KMS-11 (cell line): ENCODE data around the gene RYR1.
A peak's percentile ranks its signal among the peaks of the same experiment; 100 is the strongest.
"Not testable (repeated sequence)": the region's sequence is repeated elsewhere in the genome, so short reads cannot be mapped to it uniquely, and the experiment has no call there.

ENCODE experiments used
- H2AFZ ChIP-seq: fragments of 200-600 bp; sonication (generic); 2 replicates; pipeline ENCODE4 v1.6.1; 2016; ENCODE audit warnings: antibody characterized with exemption, mixed run types, low read depth
- H3K27ac ChIP-seq: fragments of 200-600 bp; sonication (generic); 2 replicates; pipeline ENCODE4 v1.6.1; 2016; ENCODE audit warnings: mild to moderate bottlenecking, mixed run types
- H3K27me3 ChIP-seq: fragments of 200-600 bp; sonication (generic); 2 replicates; pipeline ENCODE4 v1.6.1; 2017; ENCODE audit warnings: mild to moderate bottlenecking, low read depth, mixed run types, moderate library complexity; ENCODE audit not compliant: insufficient read depth
- H3K36me3 ChIP-seq: fragments of 200-600 bp; sonication (generic); 2 replicates; pipeline ENCODE4 v1.6.1; 2017; ENCODE audit warnings: mild to moderate bottlenecking, mixed run types; ENCODE audit not compliant: insufficient read depth
- H3K4me1 ChIP-seq: fragments of 200-600 bp; sonication (generic); 2 replicates; pipeline ENCODE4 v1.6.1; 2016; ENCODE audit warnings: mild to moderate bottlenecking, low read depth, mixed run types; ENCODE audit not compliant: poor library complexity, severe bottlenecking
- H3K4me2 ChIP-seq: fragments of 200-600 bp; sonication (generic); 2 replicates; pipeline ENCODE4 v1.7.0; 2016; ENCODE audit warnings: mild to moderate bottlenecking, mixed run types
- H3K4me3 ChIP-seq: fragments of 200-600 bp; sonication (generic); IDR thresholded peaks from 2 replicates; pipeline ENCODE4 v1.6.1; 2017; ENCODE audit warnings: low read depth, low read length, mixed read lengths; ENCODE audit not compliant: insufficient read depth
- H3K79me2 ChIP-seq: fragments of 200-600 bp; sonication (generic); 2 replicates; pipeline ENCODE4 v1.6.1; 2016; ENCODE audit warnings: low read depth, mixed run types; ENCODE audit not compliant: insufficient read depth
- H3K9ac ChIP-seq: fragments of 200-600 bp; sonication (generic); 2 replicates; pipeline ENCODE4 v1.6.1; 2016; ENCODE audit warnings: mild to moderate bottlenecking, mixed run types
- H4K20me1 ChIP-seq: fragments of 200-600 bp; sonication (generic); 2 replicates; pipeline ENCODE4 v1.6.1; 2016; ENCODE audit warnings: mild to moderate bottlenecking, mixed run types; ENCODE audit not compliant: insufficient read depth
- TF ChIP-seq, protein P1 (sequence below): fragments of 200-600 bp; sonication (generic); conservative IDR thresholded peaks from 2 replicates; pipeline ENCODE4 v1.6.1; 2017; ENCODE audit warnings: low read depth, mild to moderate bottlenecking, antibody characterized with exemption, low read length, moderate library complexity, mixed read lengths

The RYR1 gene

DNA sequence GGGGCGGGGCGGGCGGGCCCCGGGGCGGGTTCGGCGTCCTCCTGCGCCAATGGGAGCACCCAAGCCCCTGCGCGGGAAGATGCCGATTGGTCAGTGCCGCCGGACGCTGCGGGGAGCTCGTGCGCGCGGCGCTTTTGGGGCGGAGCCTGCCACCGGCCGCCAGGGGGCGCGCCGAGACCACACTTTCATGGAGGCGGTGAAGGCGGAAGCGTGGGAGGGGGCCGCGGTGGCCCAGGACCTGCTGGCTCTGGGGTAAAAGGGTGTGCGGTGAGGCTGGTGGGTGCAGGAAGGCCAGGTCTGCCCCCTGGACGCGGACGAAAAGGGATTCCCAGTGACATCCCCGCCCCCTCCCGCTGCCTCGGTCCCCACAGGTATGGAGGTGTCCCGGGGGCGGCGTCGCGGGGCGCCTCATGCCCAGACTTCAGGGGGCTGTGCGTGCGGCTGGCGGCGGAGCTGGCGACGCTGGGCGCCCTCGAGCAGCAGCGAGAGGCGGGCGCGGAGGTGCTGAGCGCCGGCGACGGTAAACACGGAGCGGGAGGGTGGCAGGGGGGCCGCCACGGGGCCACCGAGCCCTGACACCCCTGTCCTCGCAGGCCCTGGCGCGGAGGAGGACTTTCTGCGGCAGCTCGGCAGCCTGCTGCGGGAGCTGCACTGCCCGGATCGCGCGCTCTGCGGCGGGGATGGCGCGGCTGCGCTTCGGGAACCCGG lies 30.4 kb upstream of the RYR1 start, which contains the start of gene FAM98C:
TSS of gene FAM98C (plus strand) at position 127 of the 708 bp plus-strand sequence. CDS start at position 188, 61 bp downstream.
- H3K36me3 ChIP-seq = no peaks in the 10 kb centered on the region
- H4K20me1 ChIP-seq = no peaks in the 10 kb centered on the region
- no peaks in the 10 kb centered on the region for H3K4me1 ChIP-seq
- no peak within 1 kb of the TSS for H3K4me3 ChIP-seq
- peaks cover 16% of the 10 kb centered on the region for H3K27me3 ChIP-seq
- TF ChIP-seq, protein P1, sequence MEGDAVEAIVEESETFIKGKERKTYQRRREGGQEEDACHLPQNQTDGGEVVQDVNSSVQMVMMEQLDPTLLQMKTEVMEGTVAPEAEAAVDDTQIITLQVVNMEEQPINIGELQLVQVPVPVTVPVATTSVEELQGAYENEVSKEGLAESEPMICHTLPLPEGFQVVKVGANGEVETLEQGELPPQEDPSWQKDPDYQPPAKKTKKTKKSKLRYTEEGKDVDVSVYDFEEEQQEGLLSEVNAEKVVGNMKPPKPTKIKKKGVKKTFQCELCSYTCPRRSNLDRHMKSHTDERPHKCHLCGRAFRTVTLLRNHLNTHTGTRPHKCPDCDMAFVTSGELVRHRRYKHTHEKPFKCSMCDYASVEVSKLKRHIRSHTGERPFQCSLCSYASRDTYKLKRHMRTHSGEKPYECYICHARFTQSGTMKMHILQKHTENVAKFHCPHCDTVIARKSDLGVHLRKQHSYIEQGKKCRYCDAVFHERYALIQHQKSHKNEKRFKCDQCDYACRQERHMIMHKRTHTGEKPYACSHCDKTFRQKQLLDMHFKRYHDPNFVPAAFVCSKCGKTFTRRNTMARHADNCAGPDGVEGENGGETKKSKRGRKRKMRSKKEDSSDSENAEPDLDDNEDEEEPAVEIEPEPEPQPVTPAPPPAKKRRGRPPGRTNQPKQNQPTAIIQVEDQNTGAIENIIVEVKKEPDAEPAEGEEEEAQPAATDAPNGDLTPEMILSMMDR = peak; percentile 85
- H3K4me2 ChIP-seq = peak within 1 kb of the TSS; percentile 58
- H3K27ac ChIP-seq = peak within 1 kb of the TSS; percentile 46
- peak within 1 kb of the TSS; percentile 77 for H3K9ac ChIP-seq
- H2AFZ ChIP-seq = peak within 1 kb of the TSS; percentile 96
- H3K79me2 ChIP-seq = no peaks in the 10 kb centered on the region

DNA sequence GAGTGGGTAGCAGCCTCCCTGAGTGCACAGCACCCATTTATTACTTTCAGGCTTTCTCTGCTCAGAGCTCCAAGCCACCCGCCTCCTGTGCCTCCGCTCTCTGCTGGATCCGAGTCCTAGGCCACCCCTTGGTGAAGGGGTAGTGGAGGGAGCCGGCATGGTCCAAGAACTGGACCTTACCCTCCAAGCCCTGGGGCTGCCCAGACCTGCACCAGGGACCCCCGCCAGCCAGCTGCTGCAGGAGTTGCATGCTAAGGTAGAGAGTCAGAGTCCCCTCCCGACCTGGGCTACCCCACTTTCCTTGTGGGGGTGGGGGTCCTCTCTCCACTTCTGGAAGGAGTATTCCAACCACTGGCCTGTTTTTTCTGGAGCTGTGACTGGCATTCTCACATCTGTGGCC lies 28.6 kb upstream of the RYR1 start:
- Histone ChIP-seq H3K4me3 (no peak overlapping the region), H3K4me2 (no peak overlapping the region), H2AFZ (no peak overlapping the region), H3K27me3 (peaks cover 3% of the 10 kb centered on the region; the same call in 1 of the 2 replicates), H3K27ac (no peak overlapping the region), H4K20me1 (no peaks in the 10 kb centered on the region), H3K4me1 (no peaks in the 10 kb centered on the region), H3K9ac (no peak overlapping the region), H3K79me2 (no peaks in the 10 kb centered on the region), H3K36me3 (no peaks in the 10 kb centered on the region)
- TF ChIP-seq, protein P1 = no peak

DNA sequence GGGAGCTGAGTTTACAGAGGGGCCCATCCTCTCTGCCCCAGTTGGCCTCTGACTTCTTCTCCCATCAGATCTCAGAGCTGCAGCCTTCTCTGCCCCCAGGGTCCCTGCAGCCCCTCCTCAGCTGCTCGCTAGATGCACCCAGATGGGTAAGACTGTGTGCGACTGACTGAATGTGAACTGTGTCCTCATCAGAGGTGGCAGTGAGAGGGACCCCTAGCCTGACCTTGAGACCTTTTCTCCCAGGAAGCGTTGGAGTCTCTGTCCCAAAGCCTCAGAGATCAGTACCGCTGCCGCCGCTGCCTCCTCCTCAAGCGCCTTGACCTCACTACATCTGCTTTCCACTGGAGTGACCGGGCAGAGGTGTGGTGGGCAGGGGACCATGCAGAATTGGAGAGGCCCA lies 28.2 kb upstream of the RYR1 start:
- Histone ChIP-seq H3K9ac (no peak overlapping the region), H3K4me3 (no peak overlapping the region), H3K27me3 (no peaks in the 10 kb centered on the region), H2AFZ (no peak overlapping the region), H3K27ac (no peak overlapping the region), H3K36me3 (no peaks in the 10 kb centered on the region), H4K20me1 (no peaks in the 10 kb centered on the region), H3K4me1 (no peaks in the 10 kb centered on the region), H3K79me2 (no peaks in the 10 kb centered on the region), H3K4me2 (no peak overlapping the region)
- TF ChIP-seq, protein P1 = no peak

DNA sequence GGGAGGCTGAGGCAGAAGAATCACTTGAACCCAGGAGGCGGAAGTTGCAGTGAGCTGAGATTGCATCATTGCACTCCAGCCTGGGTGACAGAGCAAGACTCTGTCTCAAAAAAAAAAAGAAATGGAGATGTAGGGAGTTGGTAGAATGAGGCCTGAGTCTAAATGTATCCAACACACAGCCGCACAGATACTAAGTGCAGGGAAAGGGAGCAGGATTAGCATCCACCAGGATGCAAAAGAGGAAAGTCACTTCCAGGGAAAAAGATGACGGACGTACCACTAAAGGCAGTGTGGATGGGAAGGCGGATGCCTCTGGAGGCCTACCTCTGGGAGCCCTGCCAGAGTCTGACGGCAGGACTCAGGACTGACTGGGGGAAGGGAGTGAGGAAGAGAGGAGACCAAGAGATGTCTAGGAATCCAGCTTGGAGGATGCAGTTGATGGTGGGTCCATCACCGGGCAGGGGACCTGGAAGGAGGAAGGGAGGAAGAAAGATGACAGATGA lies 23.8 kb upstream of the RYR1 start:
- Histone ChIP-seq H3K4me1 (no peaks in the 10 kb centered on the region), H3K4me2 (no peak overlapping the region), H3K4me3 (no peak overlapping the region), H3K9ac (no peak overlapping the region), H2AFZ (no peak overlapping the region), H3K79me2 (no peaks in the 10 kb centered on the region), H4K20me1 (no peaks in the 10 kb centered on the region), H3K27ac (no peak overlapping the region), H3K27me3 (peaks cover 8% of the 10 kb centered on the region; the same call in 1 of the 2 replicates), H3K36me3 (no peaks in the 10 kb centered on the region)
- TF ChIP-seq, protein P1 = no peak

DNA sequence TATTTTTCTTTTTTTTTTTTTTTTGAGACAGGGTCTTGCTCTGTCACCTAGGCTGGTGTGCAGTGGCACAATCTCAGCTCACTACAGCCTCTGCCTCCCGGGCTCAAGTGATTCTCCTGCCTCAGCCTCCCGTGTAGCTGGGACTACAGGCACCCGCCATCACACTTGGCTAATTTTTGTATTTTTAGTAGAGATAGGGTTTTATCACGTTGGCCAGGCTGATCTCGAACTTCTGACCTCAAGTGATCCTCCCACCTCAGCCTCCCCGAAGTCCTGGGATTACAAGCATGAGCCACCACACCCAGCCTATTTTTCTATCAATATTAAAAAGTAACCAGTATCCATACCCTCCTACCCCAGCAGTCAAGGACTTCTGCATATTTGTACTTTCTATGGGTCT lies 23.1 kb upstream of the RYR1 start:
- H3K79me2 ChIP-seq, H3K4me2 ChIP-seq, H3K27ac ChIP-seq, H3K4me1 ChIP-seq, H3K4me3 ChIP-seq, H2AFZ ChIP-seq, H3K9ac ChIP-seq, H4K20me1 ChIP-seq, H3K36me3 ChIP-seq: not testable (repeated sequence)
- H3K27me3 ChIP-seq = peaks cover 13% of the 10 kb centered on the region; the same call in 1 of the 2 replicates
